Stomach (tissue), 4 donors: ENCODE results near the gene ANKRD6.

Source experiments
- EP300 ChIP-seq: sonication (generic); formaldehyde crosslinking; IDR thresholded peaks from one replicate; pipeline ENCODE4 v1.6.1; 2017; ENCODE audit warnings: antibody characterized with exemption
- POLR2A ChIP-seq, 4 donors: fragments of 450-650 bp; IDR thresholded peaks; one replicate each; pipeline ENCODE4 v1.6.1; 2016; ENCODE audit warnings: antibody characterized with exemption in 4 of 4, control low read depth in 2 of 4, mild to moderate bottlenecking in 1 of 4, moderate library complexity in 1 of 4
- POLR2AphosphoS5 ChIP-seq, 3 donors: sonication (generic); formaldehyde crosslinking; IDR thresholded peaks; one replicate each; pipeline ENCODE4 v1.6.1; 2016; ENCODE audit warnings: antibody characterized with exemption in 3 of 3
- TF ChIP-seq, protein P1 (sequence below), 7 experiments: fragments of 450-650 bp in 4 of 7; fragments of 200-600 bp in 3 of 7; sonication (generic) in 3 of 7; IDR thresholded peaks; one replicate each; pipeline ENCODE4 v1.5.1; 2016 to 2019; ENCODE audit warnings: antibody characterized with exemption in 7 of 7, control low read depth in 2 of 7, mild to moderate bottlenecking in 1 of 7

- TF ChIP-seq, protein P1, sequence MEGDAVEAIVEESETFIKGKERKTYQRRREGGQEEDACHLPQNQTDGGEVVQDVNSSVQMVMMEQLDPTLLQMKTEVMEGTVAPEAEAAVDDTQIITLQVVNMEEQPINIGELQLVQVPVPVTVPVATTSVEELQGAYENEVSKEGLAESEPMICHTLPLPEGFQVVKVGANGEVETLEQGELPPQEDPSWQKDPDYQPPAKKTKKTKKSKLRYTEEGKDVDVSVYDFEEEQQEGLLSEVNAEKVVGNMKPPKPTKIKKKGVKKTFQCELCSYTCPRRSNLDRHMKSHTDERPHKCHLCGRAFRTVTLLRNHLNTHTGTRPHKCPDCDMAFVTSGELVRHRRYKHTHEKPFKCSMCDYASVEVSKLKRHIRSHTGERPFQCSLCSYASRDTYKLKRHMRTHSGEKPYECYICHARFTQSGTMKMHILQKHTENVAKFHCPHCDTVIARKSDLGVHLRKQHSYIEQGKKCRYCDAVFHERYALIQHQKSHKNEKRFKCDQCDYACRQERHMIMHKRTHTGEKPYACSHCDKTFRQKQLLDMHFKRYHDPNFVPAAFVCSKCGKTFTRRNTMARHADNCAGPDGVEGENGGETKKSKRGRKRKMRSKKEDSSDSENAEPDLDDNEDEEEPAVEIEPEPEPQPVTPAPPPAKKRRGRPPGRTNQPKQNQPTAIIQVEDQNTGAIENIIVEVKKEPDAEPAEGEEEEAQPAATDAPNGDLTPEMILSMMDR (IDR thresholded peaks at IDR 0.05): no peak
- TF ChIP-seq EP300 (no peak), POLR2A (IDR thresholded peaks at IDR 0.05) (no peak), POLR2AphosphoS5 (IDR thresholded peaks at IDR 0.05) (no peak)
These were observed 18.7 kb upstream of the ANKRD6 start for GRCh38 chr6:89414215-89414614.
